Measurements from ENCODE around the gene PITPNM3.

The PITPNM3 gene

GRCh38 chr17:6591599-6592158 lies 35.3 kb upstream of the PITPNM3 start:
- peaks cover 81% of the 10 kb centered on the region for H3K36me3 ChIP-seq
- no peak overlapping the region for H3K4me3 ChIP-seq (ENCODE audit: low read depth, low read length)
- H3K27ac ChIP-seq = no peak overlapping the region
- H3K27me3 ChIP-seq (ENCODE audit: insufficient read depth, low read depth, severe bottlenecking) = no peaks in the 10 kb centered on the region
- no peak for DNase-seq
- no peak for TF ChIP-seq CTCF (IDR thresholded peaks at IDR 0.05; ENCODE audit: low read depth, low read length)
- no peaks in the 10 kb centered on the region for H3K9me3 ChIP-seq (ENCODE audit: severe bottlenecking)

- no peak for DNase-seq
- H3K27me3 ChIP-seq (ENCODE audit: insufficient read depth, low read depth, severe bottlenecking) = no peaks in the 10 kb centered on the region
- no peak for TF ChIP-seq CTCF (IDR thresholded peaks at IDR 0.05; ENCODE audit: low read depth, low read length)
- no peaks in the 10 kb centered on the region for H3K9me3 ChIP-seq (ENCODE audit: severe bottlenecking)
- H3K27ac ChIP-seq = no peak overlapping the region
- H3K4me3 ChIP-seq (ENCODE audit: low read depth, low read length) = no peak overlapping the region
- H3K36me3 ChIP-seq = peaks cover 84% of the 10 kb centered on the region
These were observed 33.1 kb upstream of the PITPNM3 start for GRCh38 chr17:6589266-6589946.

- no peak for TF ChIP-seq CTCF (IDR thresholded peaks at IDR 0.05; ENCODE audit: low read depth, low read length)
- Histone ChIP-seq H3K4me3 (ENCODE audit: low read depth, low read length) (no peak overlapping the region), H3K9me3 (ENCODE audit: severe bottlenecking) (no peaks in the 10 kb centered on the region), H3K27ac (no peak overlapping the region), H3K27me3 (ENCODE audit: insufficient read depth, low read depth, severe bottlenecking) (no peaks in the 10 kb centered on the region), H3K36me3 (peaks cover 85% of the 10 kb centered on the region)
- no peak for DNase-seq
These were observed 31.8 kb upstream of the PITPNM3 start for GRCh38 chr17:6588165-6588564.

- H3K27ac ChIP-seq = no peak overlapping the region
- no peak for DNase-seq
- H3K27me3 ChIP-seq (ENCODE audit: insufficient read depth, low read depth, severe bottlenecking) = no peaks in the 10 kb centered on the region
- peaks cover 86% of the 10 kb centered on the region for H3K36me3 ChIP-seq
- no peak for TF ChIP-seq CTCF (IDR thresholded peaks at IDR 0.05; ENCODE audit: low read depth, low read length)
- H3K4me3 ChIP-seq (ENCODE audit: low read depth, low read length) = no peak overlapping the region
- H3K9me3 ChIP-seq (ENCODE audit: severe bottlenecking) = no peaks in the 10 kb centered on the region
These were observed 31.0 kb upstream of the PITPNM3 start for GRCh38 chr17:6587310-6587709.

- Histone ChIP-seq H3K9me3 (ENCODE audit: severe bottlenecking) (no peaks in the 10 kb centered on the region), H3K4me3 (ENCODE audit: low read depth, low read length) (no peak overlapping the region), H3K27me3 (ENCODE audit: insufficient read depth, low read depth, severe bottlenecking) (no peaks in the 10 kb centered on the region), H3K27ac (no peak overlapping the region), H3K36me3 (peaks cover 66% of the 10 kb centered on the region)
- DNase-seq = no peak
- no peak for TF ChIP-seq CTCF (IDR thresholded peaks at IDR 0.05; ENCODE audit: low read depth, low read length)
These were observed 27.1 kb upstream of the PITPNM3 start for GRCh38 chr17:6583411-6583810.

- no peak overlapping the region for H3K27ac ChIP-seq
- no peak for TF ChIP-seq CTCF (IDR thresholded peaks at IDR 0.05; ENCODE audit: low read depth, low read length)
- H3K27me3 ChIP-seq (ENCODE audit: insufficient read depth, low read depth, severe bottlenecking) = no peaks in the 10 kb centered on the region
- peaks cover 50% of the 10 kb centered on the region for H3K36me3 ChIP-seq
- no peak for DNase-seq
- no peak overlapping the region for H3K4me3 ChIP-seq (ENCODE audit: low read depth, low read length)
- H3K9me3 ChIP-seq (ENCODE audit: severe bottlenecking) = no peaks in the 10 kb centered on the region
These were observed 24.3 kb upstream of the PITPNM3 start for GRCh38 chr17:6580625-6581024.
